Measurements from ENCODE around the gene ADAMTS7.

Gene ADAMTS7

DNA sequence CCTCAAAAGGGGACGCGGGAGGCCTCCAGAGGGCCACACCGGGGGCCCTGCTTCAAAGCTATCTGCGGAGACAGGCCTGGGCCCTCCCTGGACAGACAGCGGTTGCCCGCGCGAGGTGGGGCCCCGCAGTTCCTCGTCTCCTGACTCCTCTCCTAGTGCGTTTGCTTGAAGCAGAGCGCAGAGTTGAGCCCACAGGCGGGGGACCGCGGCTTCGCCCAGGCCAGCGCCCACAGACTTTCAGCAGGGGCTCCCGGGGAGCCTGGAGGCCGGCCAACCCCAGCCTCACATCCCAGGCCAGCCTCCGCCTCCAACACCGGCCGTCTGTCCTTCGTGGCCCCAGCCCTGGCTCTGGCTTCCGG lies 540 bp upstream of the ADAMTS7 start:
- no peak for TF ChIP-seq EZH2 (IDR thresholded peaks at IDR 0.05; ENCODE audit: borderline replicate concordance, low read depth, low read length, severe bottlenecking)
- no peak for TF ChIP-seq CTCF (IDR thresholded peaks at IDR 0.05; ENCODE audit: borderline replicate concordance, extremely low read depth, low read length, poor library complexity, severe bottlenecking)
- Histone ChIP-seq H3K4me1 (ENCODE audit: insufficient read depth, low read length) (no peaks in the 10 kb centered on the region), H2AFZ (ENCODE audit: low read depth, low read length) (no peak overlapping the region), H3K9ac (ENCODE audit: low read depth, low read length) (no peak overlapping the region), H3K4me2 (ENCODE audit: insufficient read depth, low read length) (no peak overlapping the region), H4K20me1 (ENCODE audit: insufficient read depth, low read length) (no peaks in the 10 kb centered on the region; the same call in 1 of the 2 replicates), H3K79me2 (ENCODE audit: insufficient read depth, low read length) (no peaks in the 10 kb centered on the region), H3K4me3 (ENCODE audit: low read depth in 1 of 2, low read length in 2 of 2) (no peak overlapping the region), H3K27ac (ENCODE audit: low read length) (no peak overlapping the region), H3K9me3 (ENCODE audit: insufficient read depth, low read length, severe bottlenecking) (no peaks in the 10 kb centered on the region), H3K27me3 (ENCODE audit: insufficient read depth, low read length, poor library complexity) (peaks cover 5% of the 10 kb centered on the region), H3K36me3 (ENCODE audit: insufficient read depth, low read length) (no peaks in the 10 kb centered on the region)
- DNase-seq (no peak), ATAC-seq (ENCODE audit: insufficient read depth, low read depth) (no peak)

DNA sequence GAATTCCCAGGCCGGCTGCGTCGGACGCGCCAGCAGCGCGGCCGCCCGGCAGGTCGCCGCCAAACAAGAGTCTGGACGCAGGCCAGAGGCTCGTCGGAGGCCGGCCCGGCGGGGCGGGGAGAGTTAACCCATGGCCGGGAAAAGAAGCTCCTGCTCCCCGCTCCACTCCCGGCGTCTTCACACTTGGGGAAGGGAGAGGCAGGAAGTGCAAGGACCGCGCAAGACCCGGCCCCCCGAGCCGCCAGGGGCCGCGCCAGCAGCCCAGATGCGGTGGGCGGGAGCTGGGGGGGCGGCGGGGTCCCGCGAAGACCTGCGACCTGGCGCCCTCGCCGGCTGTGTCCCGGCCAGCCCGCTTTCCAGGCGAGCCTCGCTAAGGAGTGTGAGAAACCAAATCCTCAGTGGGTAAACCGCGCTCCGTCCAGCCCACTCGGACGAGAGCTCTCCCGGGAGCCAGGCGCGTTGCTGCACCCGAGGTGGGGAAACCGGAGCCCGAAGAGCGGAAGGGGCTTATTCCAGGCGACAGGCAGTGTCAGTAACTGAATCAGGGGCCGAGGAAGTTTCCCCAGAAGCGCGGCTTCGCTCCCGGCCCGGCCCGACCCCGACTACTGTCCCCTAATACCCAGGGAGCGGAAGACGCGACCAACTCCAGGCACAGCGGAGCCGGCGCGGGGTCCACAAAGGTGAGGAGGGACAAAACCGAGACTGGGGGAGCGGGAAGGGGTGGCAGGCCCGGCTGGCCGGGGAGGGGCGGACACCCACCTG lies 721 bp downstream of the ADAMTS7 start:
- H2AFZ ChIP-seq (ENCODE audit: low read depth, low read length) = no peak overlapping the region
- no peaks in the 10 kb centered on the region for H3K79me2 ChIP-seq (ENCODE audit: insufficient read depth, low read length)
- no peak overlapping the region for H3K4me2 ChIP-seq (ENCODE audit: insufficient read depth, low read length)
- H3K4me3 ChIP-seq (ENCODE audit: low read depth in 1 of 2, low read length in 2 of 2) = no peak overlapping the region
- ATAC-seq (ENCODE audit: insufficient read depth, low read depth) (no peak), DNase-seq (no peak)
- H3K9ac ChIP-seq (ENCODE audit: low read depth, low read length) = no peak overlapping the region
- H3K9me3 ChIP-seq (ENCODE audit: insufficient read depth, low read length, severe bottlenecking) = no peaks in the 10 kb centered on the region
- H4K20me1 ChIP-seq (ENCODE audit: insufficient read depth, low read length) = no peaks in the 10 kb centered on the region; the same call in 1 of the 2 replicates
- no peaks in the 10 kb centered on the region for H3K4me1 ChIP-seq (ENCODE audit: insufficient read depth, low read length)
- H3K27me3 ChIP-seq (ENCODE audit: insufficient read depth, low read length, poor library complexity) = peaks cover 5% of the 10 kb centered on the region
- H3K36me3 ChIP-seq (ENCODE audit: insufficient read depth, low read length) = no peaks in the 10 kb centered on the region
- H3K27ac ChIP-seq (ENCODE audit: low read length) = no peak overlapping the region
- TF ChIP-seq CTCF (IDR thresholded peaks at IDR 0.05; ENCODE audit: borderline replicate concordance, extremely low read depth, low read length, poor library complexity, severe bottlenecking) = no peak
- TF ChIP-seq EZH2 (IDR thresholded peaks at IDR 0.05; ENCODE audit: borderline replicate concordance, low read depth, low read length, severe bottlenecking) = no peak

DNA sequence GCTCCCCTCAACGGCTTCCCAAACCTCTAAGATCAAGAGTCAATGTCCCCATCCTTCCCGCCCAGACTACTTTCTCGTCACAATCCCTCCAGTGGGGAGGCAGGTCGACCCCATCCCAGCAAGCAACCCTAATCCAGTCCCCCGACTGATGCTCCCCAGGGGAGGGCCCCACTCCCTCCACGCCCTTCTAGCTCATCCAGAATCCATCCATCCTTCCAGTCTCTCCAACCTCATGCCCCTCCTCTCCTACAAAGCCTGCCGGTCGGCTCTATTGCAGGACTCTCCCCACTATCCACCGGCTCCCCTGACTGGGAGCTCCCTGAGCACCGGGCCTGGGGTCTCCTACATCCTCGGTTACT lies 1.3 kb downstream of the ADAMTS7 start:
- Histone ChIP-seq H3K4me2 (ENCODE audit: insufficient read depth, low read length) (no peak overlapping the region), H3K4me3 (ENCODE audit: low read depth in 1 of 2, low read length in 2 of 2) (no peak overlapping the region)

More for the DNA sequence above, 1.3 kb downstream of the ADAMTS7 start:
- H3K36me3 ChIP-seq (ENCODE audit: insufficient read depth, low read length) = no peaks in the 10 kb centered on the region
- no peak overlapping the region for H2AFZ ChIP-seq (ENCODE audit: low read depth, low read length)
- no peak overlapping the region for H3K27ac ChIP-seq (ENCODE audit: low read length)
- no peaks in the 10 kb centered on the region for H3K9me3 ChIP-seq (ENCODE audit: insufficient read depth, low read length, severe bottlenecking)
- H3K4me1 ChIP-seq (ENCODE audit: insufficient read depth, low read length) = no peaks in the 10 kb centered on the region
- H4K20me1 ChIP-seq (ENCODE audit: insufficient read depth, low read length) = no peaks in the 10 kb centered on the region; the same call in 1 of the 2 replicates
- no peak overlapping the region for H3K9ac ChIP-seq (ENCODE audit: low read depth, low read length)
- H3K79me2 ChIP-seq (ENCODE audit: insufficient read depth, low read length) = no peaks in the 10 kb centered on the region
- DNase-seq (no peak), ATAC-seq (ENCODE audit: insufficient read depth, low read depth) (no peak)
- TF ChIP-seq EZH2 (IDR thresholded peaks at IDR 0.05; ENCODE audit: borderline replicate concordance, low read depth, low read length, severe bottlenecking) (no peak), CTCF (IDR thresholded peaks at IDR 0.05; ENCODE audit: borderline replicate concordance, extremely low read depth, low read length, poor library complexity, severe bottlenecking) (no peak)
- peaks cover 5% of the 10 kb centered on the region for H3K27me3 ChIP-seq (ENCODE audit: insufficient read depth, low read length, poor library complexity)
